SIG-M5 (cell line): ENCODE data around the gene SCP2.

Experiments
- DNase-seq: peaks from one replicate; lab custom pipeline; 2025; lab: John Stamatoyannopoulos, UW

Gene SCP2

DNA sequence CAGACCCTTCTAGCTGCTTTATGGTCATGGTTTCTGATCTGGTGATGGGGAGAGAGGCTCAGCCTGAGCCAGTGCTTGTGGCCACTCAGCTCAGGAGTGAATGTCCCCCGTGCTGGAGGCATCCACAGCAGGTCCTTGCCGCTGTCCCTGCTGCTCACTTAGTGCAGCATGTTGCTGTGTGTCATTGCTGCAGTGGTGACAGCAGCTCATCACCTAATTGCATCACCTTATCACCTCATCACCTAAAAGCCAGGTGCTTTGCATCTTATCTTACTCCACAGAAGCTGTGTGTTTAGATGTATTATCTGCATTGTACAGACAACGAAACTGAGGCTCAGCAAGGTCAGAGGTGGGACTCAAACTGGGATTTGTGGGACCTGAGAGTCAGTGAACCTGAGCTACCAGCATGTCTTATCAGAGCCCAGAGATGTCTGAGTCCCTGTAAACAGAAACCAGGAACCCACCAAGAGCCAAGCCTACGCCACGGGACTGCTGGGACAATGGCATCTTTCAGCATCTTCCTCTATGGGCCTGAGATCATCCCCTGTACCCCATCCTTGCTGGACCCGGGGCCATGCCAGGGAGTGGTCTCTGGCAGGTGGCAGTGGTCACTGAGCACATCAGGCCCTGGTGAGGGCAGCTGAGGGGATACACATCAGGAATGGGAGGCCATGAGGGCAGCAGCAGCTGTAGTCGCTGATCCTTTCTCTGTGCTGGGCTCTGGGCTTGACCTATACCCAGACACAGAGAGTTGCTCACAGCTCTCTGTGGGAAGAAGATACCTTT, 141.4 kb downstream of the SCP2 start:
- DNase-seq = no peak

DNA sequence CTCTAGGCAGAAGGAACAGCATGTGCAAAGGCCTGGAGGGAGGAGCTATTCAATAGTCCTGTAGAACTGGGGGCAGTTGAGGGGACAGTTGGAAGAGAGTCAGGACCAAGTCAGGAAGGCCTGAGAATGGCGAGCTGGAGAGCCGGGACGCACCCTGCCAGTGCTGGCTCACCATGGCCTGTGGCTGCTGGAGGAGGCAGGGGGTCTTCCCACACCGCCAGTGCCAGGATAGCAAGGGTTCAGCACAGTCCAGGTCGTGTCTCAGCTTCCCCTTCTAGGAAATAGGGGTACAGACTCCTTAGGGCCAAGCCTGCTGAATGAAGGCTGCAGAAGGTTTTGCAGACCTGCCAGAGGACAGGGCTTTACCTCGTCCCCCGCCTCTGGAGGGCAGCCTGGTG, 142.2 kb downstream of the SCP2 start:
- DNase-seq = no peak

DNA sequence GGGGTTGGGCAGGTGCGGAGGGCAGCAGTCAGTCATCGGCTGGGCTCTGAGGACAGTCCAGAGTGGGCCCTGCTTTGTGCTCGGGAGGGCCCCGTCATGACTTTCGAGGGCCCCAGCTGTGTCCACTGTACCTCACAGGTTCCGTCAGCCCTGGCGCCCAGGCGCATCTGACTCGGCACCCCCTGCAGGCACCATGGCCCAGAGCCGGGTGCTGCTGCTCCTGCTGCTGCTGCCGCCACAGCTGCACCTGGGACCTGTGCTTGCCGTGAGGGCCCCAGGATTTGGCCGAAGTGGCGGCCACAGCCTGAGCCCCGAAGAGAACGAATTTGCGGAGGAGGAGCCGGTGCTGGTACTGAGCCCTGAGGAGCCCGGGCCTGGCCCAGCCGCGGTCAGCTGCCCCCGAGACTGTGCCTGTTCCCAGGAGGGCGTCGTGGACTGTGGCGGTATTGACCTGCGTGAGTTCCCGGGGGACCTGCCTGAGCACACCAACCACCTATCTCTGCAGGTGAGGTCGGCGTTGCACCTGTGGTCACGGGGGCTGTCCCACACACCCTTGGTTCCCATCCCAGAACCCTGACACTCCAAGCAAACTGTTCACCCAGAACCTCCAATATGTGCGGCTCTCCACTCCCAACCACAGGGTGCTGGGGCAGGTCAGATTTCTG, 142.7 kb downstream of the SCP2 start:
- no peak for DNase-seq

DNA sequence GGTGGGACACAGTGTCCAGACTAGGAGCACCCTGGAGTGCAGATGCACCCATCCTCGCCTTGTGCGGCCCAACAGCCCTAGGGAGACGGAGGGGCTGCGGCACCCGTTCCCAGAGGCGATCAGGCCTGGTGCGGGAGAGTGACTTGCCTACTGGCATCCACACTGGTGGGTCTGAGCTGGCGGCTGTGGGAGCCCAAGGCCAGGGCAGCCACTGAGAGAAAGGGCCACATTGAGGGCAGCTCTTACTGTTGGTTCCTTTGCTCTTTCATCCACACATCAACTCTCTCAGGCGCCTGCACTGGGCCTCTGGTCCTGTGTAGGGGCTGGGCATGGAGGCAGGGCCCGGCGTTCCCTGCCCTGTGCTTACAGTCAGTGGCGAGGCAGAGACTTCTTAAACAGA, 143.5 kb downstream of the SCP2 start:
- DNase-seq = no peak

DNA sequence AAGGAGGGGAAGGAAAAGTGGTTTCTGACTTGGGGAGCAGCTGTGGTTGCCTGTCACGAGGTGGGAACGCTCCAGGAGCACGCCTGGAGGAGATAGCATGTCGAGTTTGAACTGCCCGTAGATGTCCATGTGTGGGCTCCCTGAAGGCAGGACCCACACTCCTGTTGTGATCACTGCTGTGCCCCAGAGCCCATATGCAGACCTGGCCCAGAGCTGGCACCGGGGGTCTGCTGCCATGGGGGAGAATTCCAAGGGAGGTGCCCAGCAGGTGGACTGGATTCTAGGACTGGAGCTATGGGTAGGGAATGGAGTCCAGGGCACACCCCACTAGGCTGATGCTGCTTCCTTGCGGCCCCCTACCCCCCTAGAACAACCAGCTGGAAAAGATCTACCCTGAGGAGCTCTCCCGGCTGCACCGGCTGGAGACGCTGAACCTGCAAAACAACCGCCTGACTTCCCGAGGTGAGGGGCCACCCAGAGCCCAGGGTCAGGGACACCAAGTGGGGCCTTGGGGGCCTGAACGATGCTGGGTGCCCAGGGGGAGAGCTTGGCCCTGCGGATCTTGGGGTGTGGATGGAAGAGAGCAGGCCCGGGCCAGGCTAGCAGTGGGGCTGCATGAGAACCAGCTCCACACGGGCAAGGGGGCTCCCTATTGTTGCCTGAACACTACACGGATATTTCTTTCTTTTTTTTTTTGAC, 144.2 kb downstream of the SCP2 start:
- no peak for DNase-seq

DNA sequence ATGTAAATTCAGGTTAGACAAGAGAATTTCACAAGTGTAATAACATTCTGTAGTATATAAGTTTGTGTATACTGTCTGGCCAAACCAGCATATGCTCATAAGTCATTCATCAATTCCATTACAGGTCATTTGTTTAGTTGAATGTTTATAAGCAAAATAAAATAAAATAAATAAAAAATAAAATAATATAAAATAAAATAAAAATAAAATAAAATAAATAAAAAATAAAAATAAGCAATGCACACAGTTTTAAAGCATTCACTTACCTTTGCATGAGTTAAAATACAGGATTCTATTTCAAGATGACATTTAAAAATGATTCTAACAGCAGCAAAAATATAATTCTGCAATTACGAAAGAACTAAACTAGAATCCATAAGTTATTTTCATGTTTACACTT, 144.8 kb downstream of the SCP2 start:
- DNase-seq = no peak

DNA sequence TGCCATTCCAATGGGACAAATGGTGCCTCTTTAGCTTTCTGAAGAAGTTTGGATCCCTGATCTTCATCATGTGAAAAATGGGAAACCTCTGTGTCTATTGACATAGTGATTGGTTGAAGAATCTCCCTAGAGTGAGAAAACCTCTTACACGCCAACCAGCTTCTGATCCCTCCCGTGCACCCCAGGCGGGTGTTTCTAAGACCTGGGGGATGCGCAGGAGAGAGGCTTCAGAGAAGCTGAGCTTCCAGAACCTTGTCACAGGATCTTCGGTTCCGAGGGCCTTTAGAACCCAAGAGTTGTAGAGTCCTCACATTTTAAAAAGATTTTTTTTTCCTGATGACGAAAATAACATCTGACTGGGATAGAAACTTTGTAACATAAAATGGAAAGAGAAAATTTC, 146.2 kb downstream of the SCP2 start:
- no peak for DNase-seq

DNA sequence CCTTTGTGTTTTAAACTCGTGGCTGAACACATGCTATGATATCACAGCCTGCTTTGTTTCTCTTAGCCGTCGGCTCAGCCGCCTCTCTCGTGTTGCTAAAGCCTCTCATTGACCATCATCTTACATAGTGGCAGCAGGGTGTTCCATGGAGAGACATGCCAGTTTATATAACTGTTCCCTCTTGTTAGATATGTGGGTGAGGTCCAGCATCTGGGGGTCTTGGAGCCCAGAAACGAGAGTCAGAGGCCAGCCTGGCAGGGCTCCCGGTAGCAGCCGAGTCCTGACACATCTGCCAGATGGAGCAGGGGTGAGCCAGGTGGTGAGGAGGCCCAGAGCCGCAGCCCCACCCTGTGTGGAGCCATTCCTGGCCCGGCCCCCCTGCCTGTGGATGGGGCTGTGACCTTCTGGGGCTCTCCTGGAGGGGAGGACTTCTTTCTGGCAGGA, 146.8 kb downstream of the SCP2 start:
- no peak for DNase-seq

DNA sequence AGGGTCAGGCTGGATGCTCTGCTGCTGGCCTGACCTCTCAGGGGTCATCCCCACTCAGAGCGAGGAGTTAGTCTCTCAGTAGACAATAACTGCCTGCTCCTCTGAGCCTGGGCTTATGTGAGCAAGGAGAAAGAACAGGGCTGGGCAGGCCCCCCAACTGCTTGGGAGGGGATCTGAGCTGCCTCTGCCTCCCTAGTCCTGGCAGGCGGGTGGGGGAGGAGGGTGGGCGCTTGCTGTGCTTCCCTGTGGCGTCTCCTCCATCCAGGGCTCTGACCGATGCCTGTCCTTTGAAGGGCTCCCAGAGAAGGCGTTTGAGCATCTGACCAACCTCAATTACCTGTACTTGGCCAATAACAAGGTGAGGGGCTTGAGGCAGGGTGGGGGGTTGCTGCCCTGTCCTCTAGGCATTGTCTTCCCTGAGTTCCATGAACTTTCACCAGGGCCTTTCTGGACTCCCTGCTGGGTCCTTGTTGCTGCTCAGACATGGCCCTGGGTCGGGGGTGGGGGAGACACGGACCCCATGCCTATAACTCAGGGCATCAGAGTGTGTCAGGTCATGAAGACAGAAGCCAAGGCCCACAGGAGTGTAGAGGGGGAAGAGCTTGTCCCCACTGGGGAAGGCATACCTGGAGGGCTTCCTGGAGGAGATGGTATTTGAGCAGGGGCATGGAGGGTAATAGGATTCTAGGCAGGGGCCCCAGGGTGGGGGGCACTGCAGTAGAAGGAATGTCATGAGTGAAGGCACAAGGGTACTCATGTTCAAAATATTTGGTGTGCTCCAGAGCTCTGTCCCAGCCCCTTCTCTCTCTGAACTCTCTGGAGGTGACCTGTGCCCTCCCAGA, 147.5 kb downstream of the SCP2 start:
- DNase-seq = no peak

DNA sequence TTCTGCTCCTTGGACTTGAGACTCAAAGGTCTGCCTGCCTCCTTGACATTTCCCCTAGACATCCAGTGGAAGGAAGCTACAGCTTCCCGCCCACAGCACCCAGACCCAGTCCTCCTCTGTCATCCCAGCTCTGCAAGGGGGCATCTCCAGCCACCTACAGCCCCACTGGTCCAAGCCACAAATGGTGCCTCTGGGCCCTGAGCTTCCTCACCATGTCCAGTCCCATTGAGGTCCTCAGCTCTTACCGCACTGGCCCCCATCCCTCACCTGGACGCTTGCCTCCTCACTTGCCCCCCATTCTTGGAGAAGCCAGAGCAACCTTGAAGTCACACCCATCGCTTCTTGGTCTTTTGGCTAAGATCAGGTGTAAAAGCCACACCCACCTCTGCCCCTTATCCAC, 148.1 kb downstream of the SCP2 start:
- no peak for DNase-seq

DNA sequence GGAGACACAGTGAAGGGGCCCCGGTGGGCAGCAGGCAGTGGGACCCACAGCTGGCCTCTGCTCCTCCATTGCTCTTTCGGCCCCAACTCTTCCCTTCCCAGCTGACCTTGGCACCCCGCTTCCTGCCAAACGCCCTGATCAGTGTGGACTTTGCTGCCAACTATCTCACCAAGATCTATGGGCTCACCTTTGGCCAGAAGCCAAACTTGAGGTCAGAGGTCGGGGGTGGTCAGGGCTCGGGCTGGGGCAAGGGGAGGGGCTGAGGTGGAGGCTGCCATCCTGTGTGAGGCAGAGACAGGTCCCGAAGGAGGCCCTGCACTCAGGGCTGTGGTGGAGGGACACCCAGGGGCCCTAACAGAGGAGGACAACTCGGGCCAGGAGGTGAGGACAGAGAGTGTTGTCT, 148.7 kb downstream of the SCP2 start:
- DNase-seq = no peak

DNA sequence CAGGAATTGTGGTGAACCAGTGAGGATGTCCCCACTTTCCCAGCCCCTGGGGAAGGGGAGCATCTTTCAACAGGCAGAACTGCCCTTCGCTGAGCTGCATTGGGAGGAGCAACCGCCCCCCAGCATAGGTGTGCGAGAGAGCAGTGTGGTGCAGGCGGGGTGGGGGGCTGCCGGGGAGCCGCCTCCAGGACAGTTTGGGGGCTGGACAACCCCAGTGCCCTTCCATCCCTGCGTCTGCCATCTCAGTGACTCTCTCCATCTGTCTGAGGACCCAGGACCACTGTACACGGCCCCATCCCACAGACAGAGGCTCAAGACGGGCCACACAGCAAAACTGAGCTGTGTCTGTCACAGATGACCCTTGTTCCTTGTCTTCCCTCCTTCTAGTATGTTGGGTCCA, 149.1 kb downstream of the SCP2 start:
- DNase-seq = no peak

DNA sequence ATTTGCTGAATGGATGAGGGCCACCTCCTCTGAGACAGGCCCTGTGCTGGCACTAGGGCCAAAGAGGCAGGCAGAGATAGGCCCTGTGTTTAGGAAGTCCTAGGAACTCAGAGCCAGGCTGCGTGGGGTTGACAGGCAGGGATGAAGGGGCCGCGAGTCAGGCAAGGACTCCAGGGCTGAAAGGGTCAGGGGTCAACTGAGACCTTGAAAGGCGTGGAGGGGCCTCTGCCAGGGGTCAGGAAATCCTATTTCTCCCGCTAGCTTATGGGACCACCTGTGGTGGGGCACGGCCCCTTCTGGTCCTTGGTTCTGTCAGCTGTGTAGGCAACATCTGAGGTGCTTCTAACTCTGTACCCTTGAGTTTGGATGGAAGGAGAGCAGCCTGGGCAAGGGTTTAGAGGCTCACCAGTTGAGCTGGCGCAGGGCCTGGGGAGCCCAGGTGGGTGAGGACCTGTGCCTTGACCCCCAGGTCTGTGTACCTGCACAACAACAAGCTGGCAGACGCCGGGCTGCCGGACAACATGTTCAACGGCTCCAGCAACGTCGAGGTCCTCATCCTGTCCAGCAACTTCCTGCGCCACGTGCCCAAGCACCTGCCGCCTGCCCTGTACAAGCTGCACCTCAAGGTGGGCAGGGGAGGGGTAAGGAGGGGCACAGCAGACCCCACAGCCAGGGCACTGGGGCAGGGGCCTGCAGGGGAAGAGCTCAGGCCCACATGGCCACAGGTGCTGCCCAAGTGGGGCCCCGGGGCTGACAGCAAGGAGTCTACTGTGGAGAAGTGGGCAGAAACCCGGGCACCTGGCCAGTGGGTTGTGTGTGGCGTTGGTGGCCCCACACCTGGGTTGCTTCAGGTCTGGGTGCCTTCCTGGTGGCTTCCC, 149.9 kb downstream of the SCP2 start:
- DNase-seq = no peak

DNA sequence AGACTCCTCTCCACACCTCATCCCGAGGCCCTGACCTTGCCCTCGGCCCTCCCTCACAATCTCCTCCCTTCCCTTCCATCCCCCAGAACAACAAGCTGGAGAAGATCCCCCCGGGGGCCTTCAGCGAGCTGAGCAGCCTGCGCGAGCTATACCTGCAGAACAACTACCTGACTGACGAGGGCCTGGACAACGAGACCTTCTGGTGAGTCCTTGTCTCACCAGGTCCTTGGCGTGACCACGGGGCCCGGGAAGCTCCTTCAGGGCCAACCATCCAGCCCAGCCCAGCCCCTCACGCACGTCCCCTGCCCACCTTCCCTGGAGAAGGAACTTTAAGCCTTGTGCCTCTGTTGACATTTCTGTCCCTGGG, 150.5 kb downstream of the SCP2 start:
- DNase-seq = no peak

DNA sequence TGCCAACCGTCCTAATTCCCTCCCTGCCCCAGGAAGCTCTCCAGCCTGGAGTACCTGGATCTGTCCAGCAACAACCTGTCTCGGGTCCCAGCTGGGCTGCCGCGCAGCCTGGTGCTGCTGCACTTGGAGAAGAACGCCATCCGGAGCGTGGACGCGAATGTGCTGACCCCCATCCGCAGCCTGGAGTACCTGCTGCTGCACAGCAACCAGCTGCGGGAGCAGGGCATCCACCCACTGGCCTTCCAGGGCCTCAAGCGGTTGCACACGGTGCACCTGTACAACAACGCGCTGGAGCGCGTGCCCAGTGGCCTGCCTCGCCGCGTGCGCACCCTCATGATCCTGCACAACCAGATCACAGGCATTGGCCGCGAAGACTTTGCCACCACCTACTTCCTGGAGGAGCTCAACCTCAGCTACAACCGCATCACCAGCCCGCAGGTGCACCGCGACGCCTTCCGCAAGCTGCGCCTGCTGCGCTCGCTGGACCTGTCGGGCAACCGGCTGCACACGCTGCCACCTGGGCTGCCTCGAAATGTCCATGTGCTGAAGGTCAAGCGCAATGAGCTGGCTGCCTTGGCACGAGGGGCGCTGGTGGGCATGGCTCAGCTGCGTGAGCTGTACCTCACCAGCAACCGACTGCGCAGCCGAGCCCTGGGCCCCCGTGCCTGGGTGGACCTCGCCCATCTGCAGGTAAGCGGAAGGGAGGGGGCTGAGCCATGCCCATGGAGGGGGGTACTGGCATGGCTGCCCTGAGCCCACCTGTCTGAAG, 151.4 kb downstream of the SCP2 start:
- DNase-seq = no peak

DNA sequence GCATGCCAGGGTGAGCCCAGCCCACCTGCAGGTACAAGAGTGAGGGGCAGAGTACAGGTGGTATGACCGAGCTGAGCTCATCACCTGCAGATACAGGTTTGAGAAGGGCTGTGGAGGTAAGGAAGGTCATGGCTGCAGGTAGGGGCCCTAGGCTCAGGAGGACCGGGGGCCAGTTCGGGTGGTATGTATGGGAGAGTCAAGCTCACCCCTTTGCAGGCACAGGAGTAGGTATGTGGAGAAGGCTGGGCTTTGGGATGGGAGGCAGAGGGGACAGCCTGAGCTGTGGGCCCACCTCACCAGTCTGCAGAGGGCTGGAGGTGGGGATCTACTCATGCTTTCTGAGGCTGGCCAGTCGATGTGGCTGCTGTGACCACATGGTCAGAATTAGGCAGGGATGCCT, 152.2 kb downstream of the SCP2 start:
- DNase-seq = no peak

DNA sequence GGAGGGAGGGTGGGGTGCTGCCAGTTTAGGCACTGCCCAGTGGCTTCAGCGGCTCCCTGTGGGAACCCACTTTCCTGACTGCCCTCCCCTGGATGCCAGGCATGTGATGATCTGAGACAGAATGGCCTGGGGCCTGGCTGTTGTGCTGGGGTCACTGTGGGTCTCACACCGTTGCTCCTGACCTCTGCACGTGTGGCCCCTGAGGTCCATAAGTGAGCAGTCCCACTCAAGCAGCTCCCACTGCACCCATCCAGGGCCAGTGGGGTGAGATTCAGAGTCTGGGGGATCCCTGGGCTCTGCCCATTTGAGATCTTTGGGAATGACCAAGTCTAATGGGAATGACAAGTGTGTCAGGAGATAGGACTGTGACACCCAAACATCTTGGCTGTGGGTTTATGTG, 153.0 kb downstream of the SCP2 start:
- DNase-seq = no peak

DNA sequence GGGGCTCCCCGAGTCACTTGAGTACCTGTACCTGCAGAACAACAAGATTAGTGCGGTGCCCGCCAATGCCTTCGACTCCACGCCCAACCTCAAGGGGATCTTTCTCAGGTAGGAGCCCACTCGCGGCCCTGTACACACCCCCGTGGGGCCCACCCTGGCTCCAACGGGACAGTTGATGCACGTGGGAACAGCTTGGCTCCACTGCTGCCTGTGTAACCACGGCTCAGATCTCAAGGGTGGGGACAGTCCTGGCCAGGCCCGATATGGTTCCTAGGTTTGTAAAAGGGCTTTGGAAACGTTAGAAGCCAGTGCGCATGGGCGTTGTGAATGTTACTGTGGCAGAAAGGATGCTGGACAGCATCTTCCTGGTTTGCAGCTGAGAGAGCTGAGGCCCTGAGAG, 153.7 kb downstream of the SCP2 start:
- DNase-seq = no peak

DNA sequence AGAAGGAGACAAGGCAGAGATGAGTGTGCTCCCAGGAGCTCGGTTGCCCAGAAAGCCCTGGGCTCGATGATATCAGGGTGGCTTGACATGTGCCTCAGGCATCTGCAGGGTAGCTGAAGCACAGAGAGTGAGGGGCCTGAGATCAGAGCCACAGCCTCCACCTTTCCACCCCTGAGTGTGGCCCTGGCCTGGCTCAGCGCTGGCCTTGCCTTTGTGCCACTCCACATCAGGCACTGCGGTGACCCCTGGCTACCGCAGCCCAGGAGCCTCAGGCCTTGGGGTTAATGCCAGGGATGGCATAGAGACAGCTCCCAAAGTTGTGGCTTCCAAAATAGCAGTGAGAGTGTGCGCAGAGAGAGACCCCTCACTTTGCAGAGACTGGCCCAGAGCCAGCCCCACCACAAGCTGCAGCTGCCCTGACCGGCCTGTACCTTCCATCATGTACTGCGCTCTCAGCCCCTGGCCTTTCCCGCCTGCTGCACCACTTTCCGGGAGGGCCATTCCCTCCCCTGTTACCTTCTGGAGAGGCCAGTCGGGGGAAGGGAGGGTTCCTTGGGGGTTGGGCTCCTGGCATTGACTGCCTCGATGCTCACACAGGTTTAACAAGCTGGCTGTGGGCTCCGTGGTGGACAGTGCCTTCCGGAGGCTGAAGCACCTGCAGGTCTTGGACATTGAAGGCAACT, 154.4 kb downstream of the SCP2 start:
- DNase-seq = no peak
